ENCODE measurements around the gene TMEM151A.
A peak's percentile ranks its signal among the peaks of the same experiment; 100 is the strongest.
"Not testable (repeated sequence)": the region's sequence is repeated elsewhere in the genome, so short reads cannot be mapped to it uniquely, and the experiment has no call there.

TMEM151A gene

DNA sequence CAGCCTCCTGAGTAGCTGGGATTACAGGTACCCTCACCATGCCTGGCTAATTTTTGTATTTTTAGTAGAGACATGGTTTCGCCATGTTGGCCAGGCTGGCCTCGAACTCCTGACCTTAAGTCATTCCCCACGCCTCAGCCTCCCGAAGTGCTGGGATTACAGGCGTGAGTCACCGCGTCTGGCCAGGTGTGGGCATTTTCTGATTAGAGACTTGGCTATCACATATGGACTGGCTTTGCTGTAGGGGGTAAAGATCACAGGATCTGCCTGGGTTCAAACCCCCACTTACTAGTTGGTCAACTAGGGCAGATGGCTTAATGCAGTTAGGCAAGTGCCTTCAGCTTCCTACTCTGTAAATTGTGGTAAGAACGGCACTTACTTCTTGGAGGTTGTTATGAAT is 18.6 kb downstream of the TMEM151A start:
- no peak for DNase-seq

DNA sequence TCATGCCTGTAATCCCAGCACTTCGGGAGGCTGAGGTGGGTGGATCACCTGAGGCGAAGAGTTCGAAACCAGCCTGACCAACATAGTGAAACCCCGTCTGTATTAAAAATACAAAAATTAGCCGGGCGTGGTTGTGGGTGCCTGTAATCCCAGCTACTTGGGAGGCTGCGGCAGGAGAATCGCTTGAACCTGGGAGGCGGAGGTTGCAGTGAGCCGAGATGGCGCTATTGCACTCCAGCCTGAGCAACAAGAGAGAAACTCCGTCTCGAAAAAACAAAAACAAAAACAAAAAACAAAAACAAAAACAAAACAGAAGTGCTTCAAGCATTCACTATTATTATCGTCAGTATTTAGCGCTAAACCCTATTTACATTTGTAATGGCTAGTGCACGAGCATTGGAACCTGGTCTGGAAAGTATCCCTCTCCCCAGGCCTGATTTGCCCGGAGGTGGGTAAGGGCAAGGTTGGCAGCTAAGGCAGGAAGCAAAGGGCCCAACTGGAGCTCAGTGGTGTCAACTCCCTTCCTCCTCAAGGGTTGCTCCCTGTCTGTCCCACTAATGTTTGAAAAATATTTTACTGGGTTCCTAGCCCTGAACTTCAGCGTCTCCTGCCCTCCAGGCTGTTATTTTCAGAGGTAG is 19.2 kb downstream of the TMEM151A start:
- not testable (repeated sequence) for DNase-seq

DNA sequence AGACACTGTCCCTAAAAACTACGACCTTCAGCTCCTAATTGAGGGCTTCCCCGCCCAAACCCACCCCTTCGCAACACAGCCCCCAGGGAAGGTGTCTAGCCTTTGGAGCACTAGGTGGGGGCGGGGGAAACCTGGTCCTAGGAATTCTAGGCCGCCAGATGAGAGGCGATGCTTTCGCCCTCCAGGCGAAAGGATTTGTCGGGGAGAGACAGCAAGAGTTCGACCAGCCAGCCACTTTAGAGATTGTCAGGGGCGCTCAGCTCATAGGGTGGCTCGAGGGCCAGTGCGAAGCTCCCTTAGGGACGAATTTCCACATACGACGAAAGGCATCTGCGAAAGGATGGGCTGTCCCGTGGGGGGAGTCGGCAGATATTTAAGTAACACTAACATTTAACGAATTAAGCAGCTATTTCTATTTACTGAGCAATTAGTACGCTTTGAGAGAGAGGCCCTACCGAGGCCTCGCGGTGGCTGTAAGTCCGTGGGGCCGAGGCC is 19.8 kb downstream of the TMEM151A start:
- no peak for DNase-seq

DNA sequence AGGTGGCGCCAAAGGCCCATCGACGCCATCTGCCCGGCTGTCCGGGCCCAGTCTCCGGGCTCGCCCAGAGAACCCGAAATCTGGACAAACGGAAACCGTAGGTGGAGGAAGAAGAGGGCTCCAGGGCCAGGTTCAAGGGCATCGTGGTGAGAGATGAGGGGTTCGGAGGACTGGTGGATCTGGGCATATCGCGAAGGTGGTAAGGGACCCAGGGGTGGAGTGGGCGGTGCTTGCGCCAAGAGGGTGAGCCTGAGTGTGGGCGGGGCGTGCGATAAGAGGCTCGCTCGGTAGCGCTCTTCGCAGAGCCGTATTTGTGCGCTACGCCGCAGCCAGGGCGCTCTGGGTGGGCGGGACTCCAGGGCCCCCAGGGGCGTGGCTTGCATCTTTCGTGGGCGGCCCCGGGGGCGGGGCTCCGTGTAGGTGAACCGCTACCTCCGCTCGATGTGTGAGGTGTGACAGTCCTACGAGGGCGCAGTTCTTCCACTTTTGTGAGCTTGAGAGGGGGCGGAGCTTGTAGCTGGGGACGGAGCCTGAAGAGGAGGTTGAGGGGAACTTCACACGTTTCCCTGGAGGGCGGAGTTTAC is 20.4 kb downstream of the TMEM151A start:
- peak; percentile 97 for DNase-seq

DNA sequence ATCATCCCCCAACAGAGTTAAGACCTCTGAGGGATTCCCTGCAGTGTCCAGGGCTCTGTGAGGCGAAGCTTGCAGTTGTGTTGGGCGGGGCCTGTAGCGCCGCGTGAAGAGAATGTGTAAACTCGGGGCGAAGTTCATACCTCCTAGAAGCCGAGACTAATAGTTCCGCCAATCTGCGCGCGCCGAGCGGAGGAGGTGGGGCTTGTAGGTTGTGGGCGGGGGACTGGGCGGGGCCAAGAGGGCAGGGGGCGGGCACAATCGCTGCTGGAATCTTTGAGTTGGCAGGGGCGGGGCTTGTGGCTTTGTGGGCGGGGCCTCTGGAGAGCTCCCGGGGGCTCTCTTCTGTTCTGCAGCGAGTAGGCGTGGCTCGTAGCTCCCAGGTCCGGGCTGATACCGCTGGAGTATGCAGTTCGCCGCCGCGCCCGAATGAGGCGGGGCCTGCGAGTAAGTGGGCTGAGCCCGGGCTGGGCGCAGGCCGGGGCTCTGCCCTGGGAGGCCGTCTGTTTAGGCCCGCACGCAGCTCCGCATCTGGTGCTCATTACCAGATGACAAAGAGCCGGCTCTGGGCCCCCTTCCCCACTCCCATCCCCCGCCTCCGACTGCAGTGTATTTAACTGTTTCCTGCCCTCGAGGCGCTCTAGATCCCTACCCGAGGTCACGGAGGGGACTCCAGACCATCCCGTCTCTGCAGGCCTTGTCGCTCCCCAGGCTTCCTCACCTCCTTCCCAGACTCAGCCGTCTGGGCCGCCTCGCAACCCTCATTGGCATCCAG is 21.0 kb downstream of the TMEM151A start:
- peak; percentile 98 for DNase-seq

DNA sequence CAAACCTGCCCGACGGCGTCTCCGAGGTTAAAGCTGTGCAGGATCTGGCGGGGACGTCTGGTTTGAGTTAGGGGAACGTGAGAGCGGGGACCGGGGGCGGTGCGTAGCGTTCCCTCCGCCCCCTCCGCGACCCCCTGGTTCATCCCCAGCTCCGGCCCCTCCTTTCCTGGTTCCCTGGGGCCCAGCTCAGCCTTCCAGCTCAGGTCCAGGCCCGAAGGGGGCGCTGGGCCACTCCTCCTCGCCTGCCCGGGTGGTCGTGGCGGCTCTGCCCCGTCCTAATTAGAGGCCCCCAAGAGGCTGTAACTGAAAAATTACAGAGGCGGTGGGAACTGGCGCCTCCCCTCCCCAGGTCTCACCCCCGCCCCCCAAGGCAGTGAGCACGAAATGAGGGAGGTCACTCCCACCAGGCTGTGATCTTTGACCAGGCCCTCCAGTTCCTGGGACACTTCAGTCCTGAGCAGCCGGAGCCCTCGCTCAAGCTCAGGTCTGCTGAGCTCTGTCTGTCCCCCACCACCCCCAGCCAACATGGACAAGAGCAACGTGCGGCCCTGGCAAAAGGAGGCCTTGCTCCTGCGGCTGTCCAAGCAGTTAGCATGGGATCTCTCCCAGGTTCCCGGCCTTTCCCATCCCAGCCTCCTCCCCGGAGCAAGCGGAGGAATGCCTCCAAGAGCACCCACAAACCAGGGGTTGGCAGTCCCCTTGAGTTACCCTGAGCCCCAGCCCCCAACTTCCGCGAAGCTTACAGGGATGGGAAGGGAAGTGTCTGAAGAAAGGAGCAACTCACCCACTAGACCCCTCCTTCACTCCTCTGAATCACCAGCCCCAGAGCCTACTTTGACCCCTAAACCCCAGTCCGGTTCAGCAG is 21.9 kb downstream of the TMEM151A start:
- no peak for DNase-seq

DNA sequence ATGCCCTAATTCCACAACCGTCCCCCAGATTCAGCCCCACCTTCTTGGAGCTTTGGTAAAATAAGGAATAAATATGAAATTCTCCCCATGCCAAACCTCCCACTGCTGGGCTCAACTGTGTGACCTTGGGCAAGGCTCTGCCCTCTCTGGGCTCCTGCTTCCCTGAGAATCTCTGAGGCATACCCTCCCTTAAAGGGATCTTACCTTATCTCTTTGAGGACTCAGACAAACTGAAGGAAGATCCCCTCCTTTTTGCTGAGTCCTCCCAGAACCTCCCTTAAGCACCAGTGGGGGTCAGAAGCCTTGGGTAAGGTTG is 22.4 kb downstream of the TMEM151A start:
- no peak for DNase-seq

DNA sequence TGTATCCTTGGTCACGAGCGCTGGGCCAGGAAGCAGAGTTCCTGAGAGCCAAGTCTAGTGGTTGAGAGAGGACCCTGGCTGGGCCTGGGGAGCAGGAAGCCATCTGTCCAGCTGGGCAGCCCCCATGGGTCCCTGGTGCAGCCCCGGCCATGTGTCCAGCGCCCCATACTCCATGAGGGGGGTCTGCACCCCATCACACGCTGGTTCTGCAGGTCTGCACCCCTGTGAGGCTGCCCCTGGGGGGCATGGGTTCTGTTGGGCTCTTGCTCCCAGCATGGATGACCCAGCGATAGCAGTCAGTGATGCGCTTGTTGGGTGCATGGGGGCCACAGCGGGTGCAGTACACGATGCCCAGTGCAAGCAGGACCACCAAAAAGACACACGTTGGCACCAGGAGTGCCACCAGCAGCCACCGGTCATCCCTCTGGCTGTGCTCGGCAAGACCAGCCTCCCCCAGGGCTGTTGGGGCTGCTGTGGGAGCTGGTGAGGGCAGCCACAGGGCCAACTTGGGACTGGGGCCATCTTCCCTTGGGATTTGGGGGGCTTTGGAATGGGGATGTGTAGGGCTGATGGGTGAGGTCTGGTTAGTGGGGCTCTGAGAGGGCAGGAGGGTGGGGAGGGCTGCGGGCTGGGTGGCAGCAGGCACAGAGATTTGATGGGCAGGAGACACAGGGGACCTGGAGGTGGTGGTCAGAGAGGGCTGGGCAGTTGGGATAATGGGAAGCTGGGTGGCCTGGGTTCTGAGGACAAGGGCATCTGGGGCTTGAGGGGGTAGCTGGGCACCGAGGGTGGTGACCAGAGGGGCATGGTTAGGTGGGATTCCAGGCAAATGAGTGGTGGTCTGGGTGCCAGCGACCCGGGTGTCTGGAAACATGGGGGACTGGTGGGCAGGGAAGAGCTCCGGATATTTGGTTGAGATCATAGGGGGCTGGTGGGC is 23.1 kb downstream of the TMEM151A start:
- DNase-seq: no peak

DNA sequence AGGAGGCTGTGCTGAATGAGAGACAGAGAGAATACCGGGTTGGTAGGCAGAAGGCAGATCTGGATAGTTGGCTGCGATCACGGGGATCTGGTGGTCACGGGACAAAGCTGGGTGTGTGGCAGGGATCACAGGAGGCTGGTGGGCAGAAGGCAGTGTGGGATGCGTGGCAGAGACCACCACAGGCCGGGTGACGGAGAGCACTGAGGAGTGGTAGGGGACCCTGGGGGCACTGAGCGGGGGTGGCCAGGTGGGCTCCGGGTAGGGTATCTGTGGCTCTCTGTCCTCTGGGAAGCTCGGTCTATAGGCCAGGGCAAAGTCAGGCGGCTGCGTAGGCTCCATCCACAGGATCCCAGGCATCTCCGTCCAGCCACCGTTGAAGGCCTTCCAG is 23.8 kb downstream of the TMEM151A start:
- no peak for DNase-seq

DNA sequence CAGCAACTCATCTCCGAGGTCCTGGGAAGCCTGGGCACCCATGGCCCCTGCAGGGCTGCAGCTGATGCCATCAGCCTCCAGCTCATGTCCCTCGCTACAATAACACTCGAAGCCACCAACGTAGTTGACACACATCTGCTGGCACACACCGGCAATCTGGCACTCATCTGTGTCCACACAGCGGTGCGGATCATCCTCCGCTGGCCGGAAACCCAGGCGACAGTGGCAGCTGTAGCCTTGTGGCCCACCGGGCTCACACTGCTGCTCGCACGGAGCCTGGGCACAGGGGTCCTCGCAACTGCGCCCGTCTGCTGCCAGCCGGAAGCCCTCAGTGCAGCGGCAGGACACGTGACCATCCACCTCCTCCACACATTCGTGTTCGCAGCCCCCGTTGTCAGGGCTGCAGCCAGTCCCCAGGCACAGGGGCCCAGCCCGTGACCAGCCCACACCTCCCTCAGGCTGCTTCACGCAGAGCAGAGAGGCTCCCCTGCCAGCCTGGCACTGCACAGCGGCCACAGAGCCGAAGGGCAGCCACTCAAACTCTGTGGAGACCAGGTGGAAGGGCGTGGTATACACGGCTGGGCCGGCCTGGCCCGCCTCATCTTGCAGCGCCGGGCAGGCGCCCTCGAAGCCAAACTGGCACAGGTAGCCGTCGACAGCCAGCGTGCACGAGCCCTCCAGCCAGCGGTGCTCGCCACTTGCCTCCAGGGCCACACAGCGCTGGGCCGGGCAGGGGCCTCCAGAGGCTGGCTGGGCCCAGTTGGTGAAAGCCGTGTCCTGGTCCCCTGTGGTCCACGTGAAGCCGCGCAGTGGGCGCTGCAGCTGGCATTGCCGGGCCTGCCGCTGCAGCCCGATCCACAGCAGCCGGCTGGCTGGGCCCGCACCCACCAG is 24.5 kb downstream of the TMEM151A start:
- no peak for DNase-seq

DNA sequence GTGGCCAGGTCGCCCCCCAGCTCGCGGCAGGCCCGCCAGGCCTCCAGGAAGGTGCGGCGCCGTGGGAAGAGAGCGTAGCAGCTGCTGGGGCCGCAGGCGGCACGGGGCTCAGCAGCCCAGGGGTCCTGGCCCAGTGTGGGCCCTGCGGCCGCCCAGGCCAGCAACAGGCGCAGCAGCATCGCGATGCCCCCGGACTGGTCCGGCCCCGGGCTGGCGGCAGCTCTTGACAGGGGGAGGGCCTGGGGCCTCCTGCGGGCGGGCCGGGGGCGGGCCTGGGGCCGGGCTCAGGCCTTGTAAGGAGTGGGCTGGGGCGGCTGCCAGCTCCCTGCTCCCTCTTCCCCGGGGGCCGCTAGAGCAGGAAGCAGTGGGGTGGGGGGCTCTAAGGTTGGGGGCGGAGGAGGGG is 25.2 kb downstream of the TMEM151A start, which contains the start of gene CD248:
CD248 (minus strand) TSS at position 196 of the 403 bp plus-strand sequence; CDS start at position 179, 17 bp downstream.
- no peak for DNase-seq

DNA sequence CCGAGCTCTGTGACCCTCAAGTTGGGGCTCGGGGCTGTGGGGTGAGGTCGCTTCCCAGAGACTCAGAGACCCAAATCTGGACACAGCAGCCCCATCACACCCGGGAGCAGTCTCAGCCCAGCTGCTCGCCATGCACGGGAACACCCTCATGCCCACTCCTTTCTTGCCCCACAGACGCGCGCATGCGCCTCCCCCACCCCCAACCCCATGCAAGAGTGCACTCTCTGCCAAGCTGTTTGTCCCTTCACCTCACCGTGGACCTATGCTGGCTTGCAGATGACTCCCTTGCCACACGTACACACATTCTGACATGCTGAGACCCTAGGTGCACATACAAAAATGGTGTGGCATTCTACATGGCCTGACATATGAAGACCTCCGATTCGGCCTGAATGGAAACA is 25.6 kb downstream of the TMEM151A start:
- no peak for DNase-seq

DNA sequence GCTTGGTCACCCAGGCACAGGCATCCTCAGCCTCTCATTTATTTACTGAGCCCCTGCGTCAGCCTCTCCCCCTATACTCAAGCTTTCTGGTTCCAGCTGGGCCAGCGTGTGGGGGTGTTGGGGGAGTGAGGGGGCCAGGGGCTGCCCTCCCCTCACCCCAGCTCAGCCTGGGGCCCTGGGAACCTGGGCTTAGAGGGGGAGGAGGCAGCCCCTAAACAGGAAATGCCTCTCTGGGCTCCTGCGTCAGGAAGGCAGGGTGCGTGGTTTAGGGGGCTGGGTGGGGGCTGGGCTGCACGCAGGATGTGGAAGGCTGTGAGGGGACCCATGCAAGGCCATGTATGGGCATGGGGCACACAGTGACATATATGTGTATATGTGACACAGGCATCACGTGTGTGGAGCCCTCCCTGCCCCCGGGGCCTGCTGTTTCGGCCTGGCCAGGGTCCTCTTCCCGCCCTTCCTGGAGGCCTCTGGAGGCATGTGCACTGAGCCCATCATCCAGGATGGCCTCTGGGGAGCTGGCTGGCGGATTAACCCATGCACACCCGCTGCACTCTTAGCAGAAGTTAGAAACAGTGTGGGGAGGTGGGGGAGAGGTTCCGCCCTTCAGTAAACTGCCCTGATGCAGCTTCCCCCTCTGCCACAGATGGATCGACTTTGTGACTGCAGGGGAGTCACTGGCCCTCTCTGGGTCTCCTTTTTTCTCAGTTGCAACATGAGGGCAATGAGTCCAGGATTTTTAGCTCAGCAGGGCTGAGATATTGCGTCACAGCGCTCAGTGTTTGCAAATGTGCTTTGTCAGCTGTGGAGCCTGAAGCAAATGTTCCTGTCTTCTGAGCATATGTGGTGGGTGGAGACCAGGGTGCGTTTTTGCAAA is 26.3 kb downstream of the TMEM151A start:
- DNase-seq: peak; percentile 76

DNA sequence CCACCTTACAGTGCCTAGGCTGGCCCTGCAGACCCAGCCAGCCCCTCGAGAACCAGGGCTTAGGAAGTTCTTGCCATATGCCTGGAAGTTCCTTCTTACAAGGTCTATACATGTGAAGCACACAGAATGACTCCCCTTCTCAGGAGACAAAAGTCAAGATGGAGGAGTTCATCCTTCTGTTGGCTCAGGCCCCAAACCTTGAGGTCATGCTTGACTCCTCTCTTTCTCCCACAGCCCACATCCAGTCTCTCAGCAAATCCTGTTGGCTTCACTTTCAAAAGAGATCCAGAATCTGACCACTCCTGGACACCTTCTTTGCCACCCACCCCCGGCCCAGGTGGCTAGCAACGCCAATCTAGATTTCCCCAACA is 26.9 kb downstream of the TMEM151A start:
- DNase-seq: no peak

DNA sequence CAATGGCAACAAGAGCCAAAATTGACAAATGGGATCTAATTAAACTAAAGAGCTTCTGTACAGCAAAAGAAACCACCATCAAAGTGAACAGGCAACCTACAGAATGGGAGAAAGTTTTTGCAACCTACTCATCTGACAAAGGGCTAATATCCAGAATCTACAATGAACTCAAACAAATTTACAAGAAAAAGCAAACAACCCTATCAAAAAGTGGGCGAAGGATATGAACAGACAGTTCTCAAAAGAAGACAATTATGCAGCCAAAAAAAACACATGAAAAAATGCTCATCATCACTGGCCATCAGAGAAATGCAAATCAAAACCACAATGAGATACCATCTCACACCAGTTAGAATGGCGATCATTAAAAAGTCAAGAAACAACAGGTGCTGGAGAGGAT is 28.6 kb downstream of the TMEM151A start:
- DNase-seq: not testable (repeated sequence)

DNA sequence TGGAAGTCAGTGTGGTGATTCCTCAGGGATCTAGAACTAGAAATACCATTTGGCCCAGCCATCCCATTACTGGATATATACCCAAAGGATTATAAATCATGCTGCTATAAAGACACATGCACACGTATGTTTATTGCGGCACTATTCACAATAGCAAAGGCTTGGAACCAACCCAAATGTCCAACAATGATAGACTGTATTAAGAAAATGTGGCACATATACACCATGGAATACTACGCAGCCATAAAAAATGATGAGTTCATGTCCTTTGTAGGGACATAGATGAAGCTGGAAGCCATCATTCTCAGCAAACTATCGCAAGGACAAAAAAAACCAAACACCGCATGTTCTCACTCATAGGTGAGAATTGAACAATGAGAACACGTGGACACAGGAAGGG is 29.1 kb downstream of the TMEM151A start:
- DNase-seq: not testable (repeated sequence)

DNA sequence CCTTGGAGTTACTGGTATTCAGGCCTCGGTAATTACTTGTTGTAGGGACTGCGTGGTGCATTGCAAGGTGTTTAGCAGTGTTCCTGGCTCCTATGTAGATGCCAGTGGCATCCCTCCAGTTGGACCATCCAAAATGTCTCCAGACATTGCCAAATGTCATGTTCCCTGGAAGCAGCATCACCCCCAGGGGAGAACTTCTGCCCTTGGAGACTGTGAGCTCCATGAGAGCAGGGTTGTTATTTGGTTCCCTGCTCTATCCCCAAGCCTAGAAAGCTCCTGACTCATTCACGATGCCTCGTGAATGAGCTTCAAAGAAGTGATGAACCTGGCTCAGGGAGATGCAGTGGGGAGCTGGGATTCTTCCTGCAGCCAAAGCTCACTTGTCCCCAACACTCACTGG is 29.9 kb downstream of the TMEM151A start:
- DNase-seq: no peak

DNA sequence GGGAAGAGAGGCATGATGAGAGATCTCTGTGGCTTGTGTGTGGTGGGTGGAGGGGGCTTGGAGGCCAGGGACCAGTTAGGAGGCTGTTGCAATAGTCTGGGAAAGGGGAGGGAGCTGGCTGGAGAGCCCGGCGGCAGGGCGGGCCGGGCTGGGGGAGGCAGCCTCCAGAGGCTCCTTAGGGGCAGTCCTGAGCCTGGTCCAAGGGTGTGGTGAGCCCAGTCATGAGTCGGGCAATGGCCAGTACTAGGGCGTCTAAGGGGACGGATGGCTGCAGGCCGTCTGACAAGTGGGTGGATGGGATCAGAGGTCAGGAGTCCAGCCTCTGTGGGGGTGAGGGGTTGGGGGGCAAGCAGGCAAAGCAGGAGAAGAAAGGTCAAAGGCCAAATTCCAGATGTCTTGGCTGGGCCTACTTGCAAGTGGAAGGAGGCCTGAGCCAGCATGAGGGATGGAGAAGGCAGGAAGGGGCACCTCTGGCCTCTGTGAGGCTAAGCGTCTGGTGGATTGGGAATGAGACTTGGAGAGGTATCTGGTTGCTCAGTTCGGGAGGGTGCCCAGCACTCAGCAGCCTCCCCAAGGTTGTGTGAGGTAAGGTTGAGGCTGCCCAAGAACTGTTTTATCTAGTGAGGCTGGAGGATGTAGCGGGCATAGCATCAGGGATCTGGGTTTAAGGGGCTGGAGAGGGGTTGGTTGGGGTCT is 31.2 kb downstream of the TMEM151A start:
- no peak for DNase-seq

DNA sequence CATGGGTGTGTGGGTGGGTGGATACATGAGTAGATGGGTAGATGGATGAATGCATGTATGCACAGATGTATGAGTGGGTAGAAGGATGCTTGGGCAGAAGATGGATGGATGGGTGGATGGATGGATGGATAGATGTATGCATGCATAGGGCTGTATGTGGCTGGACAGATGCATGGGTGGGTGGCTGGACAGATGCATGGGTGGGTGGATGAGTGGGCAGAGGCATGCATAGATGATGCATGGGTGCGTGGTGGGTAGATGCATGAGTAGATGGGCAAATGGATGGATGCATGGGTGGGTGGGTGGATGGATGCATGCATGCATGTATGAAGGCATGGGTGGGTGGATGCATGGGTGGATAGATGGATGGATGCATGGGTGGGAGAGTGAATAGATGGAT is 32.0 kb downstream of the TMEM151A start:
- no peak for DNase-seq
